Measurements from ENCODE around the gene SH3BP1. TPM values are rescaled to one million over a fixed set of nuclear protein-coding genes. Genes with fewer than 3 reads are reported as not detected.

The SH3BP1 gene
- total and polyA plus RNA-seq, 2 of the 8 experiments (the other 6 are each of a cell fraction or from before 2014, with no cell fraction given) = 23.9 to 40.3 TPM

DNA sequence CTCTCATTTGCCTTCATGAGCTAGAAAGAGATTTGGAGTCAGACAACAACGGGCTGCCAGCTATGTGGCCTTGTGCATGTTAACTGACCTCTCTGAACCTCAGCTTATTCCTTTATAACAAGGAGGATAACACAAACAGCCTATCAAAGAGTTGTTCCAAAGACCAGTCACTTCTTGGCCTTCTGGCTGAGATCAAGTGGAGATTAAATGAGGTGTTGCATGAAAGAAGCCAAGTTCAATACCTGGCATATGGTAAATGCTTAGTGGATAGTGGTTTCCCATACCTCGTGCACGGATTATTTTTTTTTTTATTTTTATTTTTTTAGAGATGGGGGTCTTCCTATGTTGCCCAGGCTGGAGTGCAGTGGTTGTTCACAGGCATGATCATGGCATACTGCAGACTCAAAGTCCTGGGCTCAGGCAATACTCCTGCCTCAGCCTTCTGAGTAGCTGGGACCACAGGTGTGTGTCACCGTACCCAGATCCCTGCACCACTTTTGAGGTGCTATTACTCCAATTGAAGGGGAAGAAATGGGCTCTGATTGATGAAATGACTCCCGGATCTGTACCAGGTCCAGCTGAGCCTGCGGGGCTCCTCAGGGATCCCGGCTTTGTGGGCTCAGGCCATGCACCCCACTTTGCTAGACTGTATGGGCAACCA, 40.9 kb downstream of the SH3BP1 start:
- FAIRE-seq = no peak
- no peak for TF ChIP-seq EZH2 (IDR thresholded peaks at IDR 0.05; ENCODE audit: low read depth, low read length, severe bottlenecking)
- TF ChIP-seq, protein P1, sequence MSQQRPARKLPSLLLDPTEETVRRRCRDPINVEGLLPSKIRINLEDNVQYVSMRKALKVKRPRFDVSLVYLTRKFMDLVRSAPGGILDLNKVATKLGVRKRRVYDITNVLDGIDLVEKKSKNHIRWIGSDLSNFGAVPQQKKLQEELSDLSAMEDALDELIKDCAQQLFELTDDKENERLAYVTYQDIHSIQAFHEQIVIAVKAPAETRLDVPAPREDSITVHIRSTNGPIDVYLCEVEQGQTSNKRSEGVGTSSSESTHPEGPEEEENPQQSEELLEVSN (IDR thresholded peaks at IDR 0.05) = no peak
- TF ChIP-seq SP2 (IDR thresholded peaks at IDR 0.05; ENCODE audit: low read length) = no peak
- TF ChIP-seq NANOG (IDR thresholded peaks at IDR 0.05; ENCODE audit: insufficient read depth, low read depth, low read length, poor library complexity, severe bottlenecking) = no peak
- no peak for TF ChIP-seq YY1 (IDR thresholded peaks at IDR 0.05; ENCODE audit: low read depth, low read length)
- no peak for TF ChIP-seq SP1 (IDR thresholded peaks at IDR 0.05; ENCODE audit: low read depth, low read length)
- no peak for TF ChIP-seq POLR2A (IDR thresholded peaks at IDR 0.05; ENCODE audit: control extremely low read depth in 1 of 2, low read depth in 2 of 2, low read length in 2 of 2)
- TF ChIP-seq SIN3A (conservative IDR thresholded peaks at IDR 0.05 in 1 of 2, IDR thresholded peaks at IDR 0.05 in 1 of 2; ENCODE audit: low read depth in 1 of 2, low read length in 2 of 2) = no peak
- no peak for TF ChIP-seq CHD1 (IDR thresholded peaks at IDR 0.05; ENCODE audit: low read depth, low read length)
- TF ChIP-seq CBX8 (IDR thresholded peaks at IDR 0.05; ENCODE audit: borderline replicate concordance, low read depth, low read length) = no peak
- TF ChIP-seq KDM5A (IDR thresholded peaks at IDR 0.05; ENCODE audit: low read length) = no peak
- TF ChIP-seq RBBP5 (IDR thresholded peaks at IDR 0.05; ENCODE audit: borderline replicate concordance, low read depth, low read length) = no peak

More for the DNA sequence above, 40.9 kb downstream of the SH3BP1 start:
- Histone ChIP-seq H4K91ac (replicated peaks; ENCODE audit: insufficient read length, low read length) (no peak overlapping the region), H2BK20ac (ENCODE audit: low read length) (no peak overlapping the region), H3K4ac (replicated peaks; ENCODE audit: insufficient read length, low read depth, low read length) (no peak overlapping the region), H3K9me3 (ENCODE audit: insufficient read depth in 2 of 2, low read depth in 1 of 2, low read length in 1 of 2) (no peaks in the 10 kb centered on the region), H3K56ac (replicated peaks; ENCODE audit: insufficient read length, low read depth, low read length) (no peak overlapping the region), H4K8ac (ENCODE audit: extremely low read depth, insufficient read depth, low read length) (no peak overlapping the region), H4K20me1 (replicated peaks in 1 of 2; ENCODE audit: control insufficient read depth in 1 of 2, insufficient read depth in 2 of 2, low read length in 2 of 2) (peaks cover 0 to 2% of the 10 kb centered on the region in 2 experiments), H4K5ac (ENCODE audit: insufficient read length, low read depth, low read length) (no peak overlapping the region), H2BK120ac (replicated peaks; ENCODE audit: low read depth, low read length) (no peak overlapping the region), H3K4me3 (ENCODE audit: extremely low read depth in 1 of 4, insufficient read depth in 2 of 4, low read depth in 3 of 4, low read length in 4 of 4) (no peak overlapping the region), H3K79me1 (ENCODE audit: low read depth, low read length) (no peaks in the 10 kb centered on the region), H3K9ac (replicated peaks in 1 of 4; ENCODE audit: extremely low read depth in 1 of 4, low read depth in 3 of 4, low read length in 3 of 4) (no peak overlapping the region), H3K23ac (ENCODE audit: insufficient read length) (no peak overlapping the region), H3K27me3 (replicated peaks in 1 of 4; ENCODE audit: control insufficient read depth in 3 of 4, extremely low read depth in 1 of 4, insufficient read depth in 3 of 4, low read length in 3 of 4) (peaks cover 0 to 2% (median 0%) of the 10 kb centered on the region in 4 experiments; a peak in 1 of 7 replicates), H3K4me1 (replicated peaks in 1 of 4; ENCODE audit: control insufficient read depth in 3 of 4, insufficient read depth in 4 of 4, low read length in 3 of 4) (peaks cover 0 to 10% (median 8%) of the 10 kb centered on the region in 4 experiments; a peak in 6 of 7 replicates), H3K27ac (ENCODE audit: low read depth, low read length) (no peak overlapping the region), H2BK15ac (ENCODE audit: low read length) (no peak overlapping the region), H3K79me2 (ENCODE audit: control insufficient read depth in 1 of 2, insufficient read depth in 2 of 2, low read length in 2 of 2) (no peaks in the 10 kb centered on the region), H2BK12ac (ENCODE audit: low read depth, low read length) (no peak overlapping the region), H3K14ac (ENCODE audit: insufficient read length) (no peak overlapping the region), H3K36me3 (ENCODE audit: control insufficient read depth in 2 of 4, insufficient read depth in 4 of 4, low read length in 3 of 4) (no peaks in the 10 kb centered on the region), H2BK5ac (ENCODE audit: low read depth, low read length) (no peak overlapping the region), H2AK5ac (ENCODE audit: low read depth, low read length) (no peak overlapping the region), H3K23me2 (ENCODE audit: low read depth, low read length) (peaks cover 2% of the 10 kb centered on the region; the same call in 1 of the 2 replicates), H3K18ac (ENCODE audit: extremely low read depth, low read length) (no peak overlapping the region), H3K4me2 (ENCODE audit: insufficient read depth in 1 of 2, low read depth in 2 of 2, low read length in 2 of 2) (no peak overlapping the region), H2AFZ (ENCODE audit: low read length) (no peak overlapping the region)
- WGBS, 2 experiments (ENCODE audit: extremely low coverage in 1 of 2, insufficient coverage in 1 of 2, insufficient read length in 1 of 2, insufficient replicate concordance in 2 of 2, low coverage in 1 of 2, low lambda C conversion rate in 2 of 2, missing lambda C conversion rate in 1 of 2) = 92% methylated on average over 7 of the region's 7 CpGs; no CpG with 5 or more reads in 1 of the 2 experiments
- CTCF ChIA-PET (ENCODE audit: partially characterized antibody) = interaction anchor here (0.8 to 16.3 kb wide), 15 partner anchors 9 to 273 kb away, joined by 3 to 261 read pairs (median 6); partner anchors contain the start of genes C22orf23, PDXP, POLR2F and SH3BP1
- POLR2A ChIA-PET (ENCODE audit: partially characterized antibody) = interaction anchor here (1.2 to 5.4 kb wide), 7 partner anchors 8 to 44 kb away, joined by 3 to 37 read pairs (median 6); partner anchors contain the start of gene PDXP
- no peak for DNase-seq (ENCODE audit: low read depth in 1 of 2, low spot score in 2 of 2)

Data from H1 (cell line).